Body of pancreas (tissue), 4 donors: Measurements from ENCODE around the gene FARS2. TPM values are rescaled to one million over a fixed set of nuclear protein-coding genes. Genes with fewer than 3 reads are reported as not detected.

Experiments
- ATAC-seq: fragments of 150-250 bp; one replicate; pipeline ENCODE4 v1.9.1; 2016
- DNase-seq, 4 donors: peaks; one replicate each; pipeline ENCODE4 v3.0.0-alpha.2; 2019
- H3K27ac ChIP-seq, 4 donors: fragments of 200-600 bp; sonication (generic); 1 replicate in 3 of 4; 2 replicates in 1 of 4; pipeline versions ENCODE4 v1.5.1 to v1.6.1; 2016 to 2019; ENCODE audit warnings: mild to moderate bottlenecking in 1 of 4, mixed read lengths in 1 of 4, moderate library complexity in 1 of 4
- H3K27me3 ChIP-seq, 2 donors: fragments of 200-600 bp; sonication (generic); one replicate each; pipeline ENCODE4 v1.6.0; 2016; ENCODE audit warnings: mild to moderate bottlenecking in 1 of 2
- H3K36me3 ChIP-seq, 2 donors: fragments of 200-600 bp; sonication (generic); replicated peaks in 1 of 2; 2 replicates each; pipeline ENCODE4 v1.5.1; 2016; ENCODE audit warnings: low read depth in 2 of 2; ENCODE audit not compliant: insufficient read depth in 1 of 2
- H3K4me1 ChIP-seq: fragments of 200-600 bp; sonication (generic); one replicate; pipeline ENCODE4 v1.6.0; 2016
- H3K4me3 ChIP-seq, 2 donors: fragments of 200-600 bp; sonication (generic); 1 replicate in 1 of 2; 2 replicates in 1 of 2; pipeline ENCODE4 v1.5.1; 2016 to 2019
- H3K9me3 ChIP-seq, 3 donors: fragments of 200-600 bp; sonication (generic); 1 replicate in 2 of 3; 2 replicates in 1 of 3; pipeline ENCODE4 v1.5.1; 2016
- POLR2A ChIP-seq, 3 donors: fragments of 450-650 bp; IDR thresholded peaks; one replicate each; pipeline ENCODE4 v1.6.1; 2016; ENCODE audit warnings: antibody characterized with exemption in 3 of 3, mild to moderate bottlenecking in 2 of 3
- WGBS, 2 donors: methylation state at CpG; one replicate each; pipeline ENCODE4 v1.1.5; 2017; 5-methylcytosine and 5-hydroxymethylcytosine counted together
- intact Hi-C: fragments of 100-400 bp; cut with DNase I; formaldehyde crosslinking; loops from one replicate; pipeline ENCODE4 v1.15.1; 2023
- total RNA-seq, 2 donors: library from RNA; depleted of rRNA; stranded (reverse); fragments of >200 nt; gene quantifications; one replicate each; pipeline ENCODE4 v1.1.0, GENCODE V29; 2016
- TF ChIP-seq, protein P1 (sequence below), 7 experiments: fragments of 450-650 bp in 4 of 7; fragments of 200-600 bp in 3 of 7; sonication (generic) in 3 of 7; IDR thresholded peaks; one replicate each; pipeline ENCODE4 v1.5.1; 2016 to 2019; ENCODE audit warnings: antibody characterized with exemption in 7 of 7

FARS2 gene
- total RNA-seq, 2 donors from 2014 or later: 6.5 to 9.6 TPM

DNA sequence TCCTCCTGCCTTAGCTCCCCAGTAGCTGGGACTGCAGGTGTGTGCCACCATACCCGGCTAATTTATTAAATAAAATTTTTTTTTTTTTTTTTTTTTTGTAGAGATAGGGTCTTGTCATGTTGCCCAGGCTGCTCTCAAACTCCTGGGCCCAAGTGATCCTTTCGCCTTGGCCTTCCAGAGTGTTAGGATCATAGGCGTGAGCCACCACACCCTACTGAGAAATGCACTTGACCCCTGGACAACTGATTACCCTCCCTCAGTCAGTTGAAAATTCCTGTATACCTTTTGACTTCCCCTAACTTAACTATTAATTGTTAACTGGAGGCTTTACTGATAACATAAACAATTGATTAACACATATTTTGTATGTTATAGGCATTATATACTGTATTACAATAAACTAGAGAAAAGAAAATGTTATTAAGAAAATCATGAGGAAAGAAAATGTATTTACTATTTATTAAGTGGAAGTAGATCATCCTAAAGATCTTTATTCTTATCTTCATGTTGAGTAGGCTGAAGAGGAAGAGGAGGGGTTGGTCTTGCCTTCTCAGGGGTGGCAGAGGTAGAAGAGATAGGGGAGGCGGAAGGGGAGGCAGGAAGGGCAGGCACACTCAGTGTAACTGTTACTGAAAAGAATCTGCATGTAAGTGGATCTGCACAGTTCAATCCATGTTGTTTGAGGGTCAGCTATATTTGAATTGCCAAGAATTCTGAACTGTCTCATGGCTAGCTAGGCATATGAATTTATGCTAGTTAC is 104.3 kb downstream of the FARS2 start:
- TF ChIP-seq, protein P1, sequence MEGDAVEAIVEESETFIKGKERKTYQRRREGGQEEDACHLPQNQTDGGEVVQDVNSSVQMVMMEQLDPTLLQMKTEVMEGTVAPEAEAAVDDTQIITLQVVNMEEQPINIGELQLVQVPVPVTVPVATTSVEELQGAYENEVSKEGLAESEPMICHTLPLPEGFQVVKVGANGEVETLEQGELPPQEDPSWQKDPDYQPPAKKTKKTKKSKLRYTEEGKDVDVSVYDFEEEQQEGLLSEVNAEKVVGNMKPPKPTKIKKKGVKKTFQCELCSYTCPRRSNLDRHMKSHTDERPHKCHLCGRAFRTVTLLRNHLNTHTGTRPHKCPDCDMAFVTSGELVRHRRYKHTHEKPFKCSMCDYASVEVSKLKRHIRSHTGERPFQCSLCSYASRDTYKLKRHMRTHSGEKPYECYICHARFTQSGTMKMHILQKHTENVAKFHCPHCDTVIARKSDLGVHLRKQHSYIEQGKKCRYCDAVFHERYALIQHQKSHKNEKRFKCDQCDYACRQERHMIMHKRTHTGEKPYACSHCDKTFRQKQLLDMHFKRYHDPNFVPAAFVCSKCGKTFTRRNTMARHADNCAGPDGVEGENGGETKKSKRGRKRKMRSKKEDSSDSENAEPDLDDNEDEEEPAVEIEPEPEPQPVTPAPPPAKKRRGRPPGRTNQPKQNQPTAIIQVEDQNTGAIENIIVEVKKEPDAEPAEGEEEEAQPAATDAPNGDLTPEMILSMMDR (IDR thresholded peaks at IDR 0.05): no peak
- no peak for TF ChIP-seq POLR2A (IDR thresholded peaks at IDR 0.05)
- Histone ChIP-seq H3K4me3 (no peak overlapping the region), H3K27me3 (no peaks in the 10 kb centered on the region), H3K27ac (no peak overlapping the region), H3K4me1 (no peaks in the 10 kb centered on the region), H3K9me3 (no peaks in the 10 kb centered on the region), H3K36me3 (no peaks in the 10 kb centered on the region)
- ATAC-seq (no peak), DNase-seq (no peak)
- 90 to 94% methylated on average over 4 of the region's 4 CpGs for WGBS, 2 donors
- intact Hi-C loops: no loop called here

DNA sequence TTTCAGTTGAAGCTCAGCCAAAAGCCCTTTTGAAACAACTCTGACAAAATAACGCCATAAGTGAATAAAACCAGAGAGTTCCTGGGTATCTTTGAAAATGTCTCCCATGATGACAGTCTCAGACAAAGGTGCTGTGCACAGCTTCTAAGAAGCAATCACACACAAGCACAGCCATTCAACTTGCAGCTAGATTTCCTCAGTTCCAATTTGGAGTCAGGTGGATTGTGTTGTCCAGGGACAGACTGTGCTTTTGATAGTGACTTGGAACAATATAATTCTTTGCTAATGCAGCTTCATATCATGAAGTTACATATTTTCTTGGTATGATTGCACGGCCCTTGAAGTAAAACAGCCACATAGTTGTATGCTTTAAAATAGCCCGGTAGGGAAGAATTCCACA is 105.6 kb downstream of the FARS2 start:
- Histone ChIP-seq H3K27ac (no peak overlapping the region), H3K4me1 (no peaks in the 10 kb centered on the region), H3K9me3 (no peaks in the 10 kb centered on the region), H3K27me3 (no peaks in the 10 kb centered on the region), H3K36me3 (no peaks in the 10 kb centered on the region), H3K4me3 (no peak overlapping the region)
- no peak for TF ChIP-seq POLR2A (IDR thresholded peaks at IDR 0.05)
- TF ChIP-seq, protein P1 (IDR thresholded peaks at IDR 0.05): no peak
- intact Hi-C loops: no loop called here
- 80 to 92% methylated on average over 3 of the region's 3 CpGs for WGBS, 2 donors
- ATAC-seq (no peak), DNase-seq (no peak)

DNA sequence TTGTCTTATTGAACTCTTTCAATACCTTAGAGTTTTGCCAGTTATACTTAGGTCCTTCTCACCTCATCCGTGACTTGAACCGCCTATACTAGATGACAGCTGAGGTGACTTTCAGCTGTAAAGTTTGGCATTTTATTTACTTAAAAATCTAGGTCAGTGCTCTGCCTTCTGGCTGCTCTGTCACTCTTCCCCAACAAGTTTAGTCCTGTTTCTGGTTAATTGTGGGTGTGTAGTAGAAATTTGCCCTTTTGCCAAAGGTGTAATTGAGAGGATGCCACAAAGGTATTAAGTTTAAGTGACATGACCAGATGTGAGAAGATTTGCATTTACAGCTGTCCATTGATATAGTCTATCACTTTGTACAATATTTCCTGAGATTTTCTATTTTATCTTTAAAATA is 106.2 kb downstream of the FARS2 start:
- DNase-seq (no peak), ATAC-seq (no peak)
- Histone ChIP-seq H3K36me3 (no peaks in the 10 kb centered on the region), H3K27ac (no peak overlapping the region), H3K4me1 (no peaks in the 10 kb centered on the region), H3K27me3 (no peaks in the 10 kb centered on the region), H3K4me3 (no peak overlapping the region), H3K9me3 (no peaks in the 10 kb centered on the region)
- intact Hi-C loops: no loop called here
- TF ChIP-seq, protein P1 (IDR thresholded peaks at IDR 0.05): no peak
- TF ChIP-seq POLR2A (IDR thresholded peaks at IDR 0.05): no peak
- 71 to 75% methylated on average over 2 of the region's 2 CpGs for WGBS, 2 donors

DNA sequence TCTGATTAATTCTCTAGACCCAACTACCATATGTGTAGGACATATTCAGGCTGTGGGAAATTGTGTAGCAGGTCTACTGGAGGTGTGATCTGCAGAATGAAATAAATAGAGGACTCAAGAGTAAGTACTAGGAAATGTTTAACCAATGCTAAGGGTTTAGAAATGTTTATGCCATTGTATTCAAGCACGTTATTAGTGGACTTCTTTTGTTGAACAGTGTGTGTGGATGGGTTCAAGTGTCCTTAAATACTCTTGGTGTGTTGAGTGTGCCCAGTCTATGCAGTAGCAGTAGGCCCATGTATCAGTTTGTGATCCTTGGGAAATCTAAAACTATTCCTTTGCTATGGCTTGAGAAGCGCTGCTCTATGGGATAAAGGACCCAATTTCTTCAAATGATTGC is 112.1 kb downstream of the FARS2 start:
- intact Hi-C loops: no loop called here
- DNase-seq (no peak), ATAC-seq (no peak)
- no peaks in the 10 kb centered on the region for H3K36me3 ChIP-seq
- no peaks in the 10 kb centered on the region for H3K9me3 ChIP-seq
- WGBS, 2 donors: 98% methylated on average over 2 of the region's 2 CpGs
- no peak overlapping the region for H3K4me3 ChIP-seq
- no peaks in the 10 kb centered on the region for H3K4me1 ChIP-seq
- H3K27ac ChIP-seq: no peak overlapping the region
- H3K27me3 ChIP-seq: no peaks in the 10 kb centered on the region
- TF ChIP-seq, protein P1 (IDR thresholded peaks at IDR 0.05): no peak
- no peak for TF ChIP-seq POLR2A (IDR thresholded peaks at IDR 0.05)

DNA sequence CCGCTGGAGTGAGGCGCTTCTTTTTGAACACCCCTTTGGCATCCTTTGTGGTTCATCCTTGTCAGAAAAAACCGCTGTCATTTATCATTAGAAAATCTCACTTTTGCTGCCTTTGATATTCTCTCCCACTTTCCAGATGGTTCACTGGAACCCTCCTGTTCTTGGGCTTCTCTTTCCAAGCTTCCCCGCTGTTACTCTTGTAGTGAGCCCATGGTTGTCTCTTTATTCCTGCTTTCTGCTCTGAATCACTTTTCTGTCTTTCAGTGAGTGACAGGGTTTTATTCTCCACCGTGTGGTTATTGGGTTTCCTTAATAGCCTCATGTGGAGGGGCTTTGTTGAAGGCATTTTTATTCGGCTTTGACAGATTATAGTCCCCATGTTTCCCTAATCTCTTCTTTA is 117.0 kb downstream of the FARS2 start:
- ATAC-seq: no peak

More for the DNA sequence above, 117.0 kb downstream of the FARS2 start:
- TF ChIP-seq POLR2A (IDR thresholded peaks at IDR 0.05): no peak
- TF ChIP-seq, protein P1 (IDR thresholded peaks at IDR 0.05): no peak
- Histone ChIP-seq H3K27me3 (no peaks in the 10 kb centered on the region), H3K27ac (no peak overlapping the region), H3K9me3 (no peaks in the 10 kb centered on the region), H3K4me1 (no peaks in the 10 kb centered on the region), H3K36me3 (no peaks in the 10 kb centered on the region), H3K4me3 (no peak overlapping the region)
- WGBS, 2 donors: 75 to 78% methylated on average over 6 of the region's 6 CpGs
- DNase-seq: no peak
- intact Hi-C loops: no loop called here
